AG04450 (cell line): ENCODE results near the gene ANP32A. TPM values are rescaled to one million over a fixed set of nuclear protein-coding genes. Genes with fewer than 3 reads are reported as not detected.

Experiments used
- CTCF ChIA-PET: fragments of 300-600, 350-600 bp; formaldehyde crosslinking; extraction: SDS; loops from one replicate; lab custom pipeline; 2022; ENCODE audit warnings: antibody characterized with exemption, inconsistent platforms; lab: Charles Lee
- POLR2A ChIA-PET: fragments of 350-600 bp; formaldehyde crosslinking; extraction: SDS; loops from one replicate; lab custom pipeline; 2021; ENCODE audit warnings: antibody characterized with exemption, inconsistent platforms; lab: Yijun Ruan, JAX
- DNase-seq: peaks from one replicate; pipeline ENCODE4 v3.0.0-alpha.2; 2011; ENCODE audit warnings: low read depth, low spot score
- H3K27ac ChIP-seq: one replicate; pipeline ENCODE4 v1.5.1; 2012; ENCODE audit warnings: low read depth, low read length, control low read depth
- H3K27me3 ChIP-seq: one replicate; pipeline ENCODE4 v1.6.0; 2012; ENCODE audit warnings: low read length; ENCODE audit not compliant: control insufficient read depth, insufficient read depth
- H3K4me3 ChIP-seq: 2 replicates; pipeline ENCODE4 v1.5.1; 2011; ENCODE audit warnings: mild to moderate bottlenecking, low read depth, low read length, control low read depth
- H3K9me3 ChIP-seq: 2 replicates; pipeline ENCODE4 v1.5.1; 2012; ENCODE audit warnings: low read length; ENCODE audit not compliant: control insufficient read depth, insufficient read depth
- polyA plus RNA-seq: library from polyadenylated mRNA; depleted of rRNA; stranded (reverse); fragments of >200 nt; gene quantifications from 2 replicates; pipeline ENCODE4 v1.2.3, GENCODE V29; 2011
- TF ChIP-seq, protein P1 (sequence below): IDR thresholded peaks from 2 replicates; pipeline ENCODE4 v1.5.1; 2011; ENCODE audit warnings: low read depth, low read length, control low read depth, inconsistent platforms

The ANP32A gene
- polyA plus RNA-seq, 1 experiment = 69.4 TPM

DNA sequence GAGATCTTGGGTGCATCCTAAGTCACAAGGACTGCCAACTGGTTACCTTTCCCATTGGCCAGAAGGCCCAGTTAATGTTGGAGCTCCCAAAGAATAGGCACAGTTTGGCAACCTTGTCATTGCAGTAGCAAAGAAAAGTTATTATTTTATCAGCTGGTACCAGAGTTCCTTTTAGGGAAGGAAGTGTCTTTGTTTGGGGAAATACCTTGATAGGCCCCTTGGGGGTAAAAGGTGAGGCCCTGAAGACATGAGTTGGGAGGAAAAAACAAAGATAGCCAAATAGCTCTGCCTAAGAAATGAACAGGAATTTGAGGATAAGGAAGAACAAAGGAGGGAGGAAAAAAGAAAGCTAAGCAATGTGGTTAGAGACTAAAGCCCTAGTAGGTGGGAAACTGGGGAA lies 85.8 kb downstream of the ANP32A start:
- ChIA-PET POLR2A (no interaction called here), CTCF (interaction anchor here (1.4 kb wide), 1 partner anchor 190 kb away, joined by 5 read pairs; no protein-coding TSS in a partner anchor)
- no peak overlapping the region for H3K27ac ChIP-seq
- H3K27me3 ChIP-seq = peaks cover 23% of the 10 kb centered on the region
- H3K4me3 ChIP-seq = no peak overlapping the region
- TF ChIP-seq, protein P1, sequence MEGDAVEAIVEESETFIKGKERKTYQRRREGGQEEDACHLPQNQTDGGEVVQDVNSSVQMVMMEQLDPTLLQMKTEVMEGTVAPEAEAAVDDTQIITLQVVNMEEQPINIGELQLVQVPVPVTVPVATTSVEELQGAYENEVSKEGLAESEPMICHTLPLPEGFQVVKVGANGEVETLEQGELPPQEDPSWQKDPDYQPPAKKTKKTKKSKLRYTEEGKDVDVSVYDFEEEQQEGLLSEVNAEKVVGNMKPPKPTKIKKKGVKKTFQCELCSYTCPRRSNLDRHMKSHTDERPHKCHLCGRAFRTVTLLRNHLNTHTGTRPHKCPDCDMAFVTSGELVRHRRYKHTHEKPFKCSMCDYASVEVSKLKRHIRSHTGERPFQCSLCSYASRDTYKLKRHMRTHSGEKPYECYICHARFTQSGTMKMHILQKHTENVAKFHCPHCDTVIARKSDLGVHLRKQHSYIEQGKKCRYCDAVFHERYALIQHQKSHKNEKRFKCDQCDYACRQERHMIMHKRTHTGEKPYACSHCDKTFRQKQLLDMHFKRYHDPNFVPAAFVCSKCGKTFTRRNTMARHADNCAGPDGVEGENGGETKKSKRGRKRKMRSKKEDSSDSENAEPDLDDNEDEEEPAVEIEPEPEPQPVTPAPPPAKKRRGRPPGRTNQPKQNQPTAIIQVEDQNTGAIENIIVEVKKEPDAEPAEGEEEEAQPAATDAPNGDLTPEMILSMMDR = no peak
- no peak for DNase-seq
- H3K9me3 ChIP-seq = no peaks in the 10 kb centered on the region

DNA sequence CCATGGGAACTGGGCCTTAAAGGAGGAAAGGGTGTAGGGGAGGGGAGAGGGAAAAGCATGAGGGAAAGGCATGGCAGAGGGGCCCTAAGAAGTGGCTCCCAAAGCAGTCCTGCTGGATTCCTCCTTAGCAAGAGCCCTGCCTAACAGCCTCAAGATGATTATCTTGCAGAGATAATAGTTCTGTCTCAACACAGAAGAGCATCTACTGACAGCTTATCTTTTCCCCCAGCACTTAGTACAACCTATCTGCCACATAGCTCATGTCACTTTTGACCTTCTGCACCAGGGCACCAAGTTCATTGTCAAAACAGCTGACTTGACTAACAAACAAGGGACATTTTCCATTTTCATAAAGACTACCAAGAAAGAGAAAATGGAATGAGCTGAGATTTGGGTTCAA lies 86.3 kb downstream of the ANP32A start:
- POLR2A ChIA-PET = no interaction called here
- Histone ChIP-seq H3K27ac (no peak overlapping the region), H3K27me3 (peaks cover 22% of the 10 kb centered on the region), H3K4me3 (no peak overlapping the region), H3K9me3 (no peaks in the 10 kb centered on the region)
- DNase-seq = no peak
- TF ChIP-seq, protein P1 = no peak
- CTCF ChIA-PET = interaction anchor here (1.4 kb wide), 1 partner anchor 191 kb away, joined by 5 read pairs; no protein-coding TSS in a partner anchor

DNA sequence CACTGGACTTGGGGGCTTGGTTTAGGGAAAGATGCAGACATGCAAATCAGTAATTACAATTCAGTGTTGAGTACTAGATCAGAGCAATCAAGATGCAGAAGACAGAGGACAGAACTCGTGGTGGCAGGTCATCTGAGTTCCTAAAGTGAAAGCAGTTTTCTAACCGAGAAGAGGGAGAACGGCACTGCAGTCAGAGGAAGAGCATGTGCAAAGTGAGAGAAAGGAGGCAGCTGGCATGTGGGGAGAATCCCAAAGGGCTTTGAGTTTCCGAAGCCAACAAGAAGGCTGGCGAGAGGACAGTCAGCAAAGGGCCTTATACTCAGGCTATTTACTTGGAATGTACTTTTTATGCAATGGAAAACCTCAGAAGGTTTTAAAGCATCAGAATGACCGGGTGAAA lies 87.0 kb downstream of the ANP32A start:
- POLR2A ChIA-PET = no interaction called here
- CTCF ChIA-PET = no interaction called here
- no peak overlapping the region for H3K4me3 ChIP-seq
- DNase-seq = no peak
- no peaks in the 10 kb centered on the region for H3K9me3 ChIP-seq
- H3K27me3 ChIP-seq = peaks cover 22% of the 10 kb centered on the region
- no peak overlapping the region for H3K27ac ChIP-seq
- TF ChIP-seq, protein P1 = no peak

DNA sequence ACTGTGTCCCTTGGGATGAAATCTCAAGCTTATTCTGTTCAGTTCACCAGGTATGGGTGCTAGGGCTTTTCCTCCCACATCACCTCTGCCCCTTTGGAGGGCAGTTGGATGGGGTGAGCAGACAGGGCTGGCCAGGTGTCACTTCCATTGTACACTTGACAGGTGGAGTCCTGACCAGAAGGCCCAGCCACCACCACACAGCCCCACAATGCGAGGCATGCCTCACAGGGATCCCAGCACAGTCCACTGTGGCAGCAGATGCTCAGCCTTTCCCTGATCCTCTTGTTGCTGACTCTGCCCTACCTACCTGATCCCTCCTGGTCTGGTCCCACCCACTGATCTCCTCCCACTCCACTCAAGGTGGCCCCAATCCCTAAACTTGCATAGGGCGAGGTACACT lies 88.2 kb downstream of the ANP32A start:
- Histone ChIP-seq H3K27ac (no peak overlapping the region), H3K9me3 (no peaks in the 10 kb centered on the region), H3K4me3 (no peak overlapping the region), H3K27me3 (peaks cover 22% of the 10 kb centered on the region)
- POLR2A ChIA-PET = no interaction called here
- no peak for DNase-seq
- TF ChIP-seq, protein P1 = no peak
- CTCF ChIA-PET = interaction anchor here (1.0 to 3.5 kb wide), 4 partner anchors 143 to 192 kb away, joined by 3 to 50 read pairs (median 8); no protein-coding TSS in a partner anchor

DNA sequence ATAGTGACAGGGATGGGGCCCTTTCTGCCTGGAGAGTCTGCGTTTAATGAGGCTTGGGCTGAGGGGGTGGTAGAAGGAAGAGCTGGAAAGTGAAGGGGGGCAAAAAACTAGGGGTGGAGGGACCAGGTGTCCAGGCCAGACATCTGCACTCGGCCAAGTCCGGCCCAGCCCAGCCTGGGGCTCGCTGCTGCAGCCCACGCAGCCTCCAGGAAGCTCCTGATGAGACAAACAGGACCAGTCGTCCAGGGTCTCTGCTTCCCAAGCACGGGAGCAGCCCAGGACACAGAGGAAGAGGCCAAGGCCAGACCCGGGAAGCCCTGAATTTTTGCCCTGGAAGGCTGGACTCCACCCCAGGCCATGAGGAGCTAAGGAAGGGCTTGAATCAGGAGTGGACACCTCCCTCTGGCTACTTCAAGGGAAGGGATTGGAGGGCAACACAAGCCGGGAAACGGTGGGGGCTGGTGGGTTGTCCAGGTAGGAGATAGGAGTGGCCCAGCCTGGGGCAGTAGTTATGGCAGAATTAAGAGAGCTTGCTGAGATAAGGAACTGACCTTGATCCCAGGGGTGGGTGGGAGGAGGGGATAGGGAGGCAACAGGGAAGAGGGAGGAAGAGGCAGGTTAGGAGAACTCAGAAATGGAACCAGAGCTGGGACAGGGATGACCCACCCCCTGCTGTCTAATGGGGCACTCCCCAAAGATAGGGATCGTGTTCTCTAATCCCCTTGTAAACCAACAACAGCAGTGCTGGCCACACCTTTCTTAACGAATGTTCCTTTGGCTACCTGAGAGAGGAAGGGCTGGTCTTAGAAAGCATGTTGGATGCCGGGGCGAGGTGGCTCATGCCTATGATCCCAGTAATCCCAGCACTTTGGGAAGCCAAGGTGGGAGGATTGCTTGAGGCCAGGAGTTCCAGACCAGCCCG lies 89.5 kb downstream of the ANP32A start:
- no peak overlapping the region for H3K4me3 ChIP-seq
- H3K27me3 ChIP-seq = peaks cover 22% of the 10 kb centered on the region
- no peaks in the 10 kb centered on the region for H3K9me3 ChIP-seq
- DNase-seq = no peak
- ChIA-PET POLR2A (interaction anchor here (0.6 kb wide), 2 partner anchors 63 to 102 kb away, joined by 3 read pairs; no protein-coding TSS in a partner anchor), CTCF (interaction anchor here (2.0 to 3.5 kb wide), 3 partner anchors 144 to 194 kb away, joined by 6 to 50 read pairs (median 10); no protein-coding TSS in a partner anchor)
- no peak overlapping the region for H3K27ac ChIP-seq
- TF ChIP-seq, protein P1 = no peak
